Measurements from ENCODE around the gene FOXP1.

FOXP1 gene

GRCh38 chr3:71318458-71318827, 265.1 kb downstream of the FOXP1 start:
- DNase-seq: no peak

DNA sequence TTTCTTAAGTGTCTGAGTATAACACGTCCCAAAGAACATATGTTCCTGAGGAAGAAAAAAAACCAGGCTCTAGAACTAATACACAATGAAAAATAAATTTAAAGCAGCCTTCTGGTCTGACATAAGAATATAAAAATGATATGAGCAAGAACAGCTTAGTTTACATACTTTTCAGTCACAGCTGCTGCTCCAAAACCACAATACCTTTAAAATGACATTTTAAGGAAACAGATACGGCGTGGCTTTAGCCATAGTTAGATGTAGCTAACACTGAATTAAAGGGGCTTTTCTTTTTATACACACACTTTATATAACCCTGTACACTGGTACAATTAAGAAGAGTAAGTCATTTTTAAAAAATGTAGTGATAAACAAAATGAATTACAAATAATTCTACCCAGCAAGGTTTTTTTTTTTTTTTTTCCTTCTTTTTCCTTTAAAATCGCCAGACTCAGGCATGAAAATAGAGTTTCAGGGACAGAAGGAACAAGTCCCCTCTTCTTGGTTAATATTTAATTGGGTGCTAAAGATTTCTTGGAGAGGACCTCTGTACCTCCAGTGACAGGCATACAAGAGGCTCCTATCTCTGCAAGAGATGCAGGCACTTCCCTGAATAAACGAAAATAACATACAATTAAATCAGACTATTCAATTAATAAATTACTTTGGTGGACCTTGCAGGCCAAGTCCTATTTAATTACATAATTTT, 265.6 kb downstream of the FOXP1 start:
- no peak for DNase-seq

GRCh38 chr3:71317140-71317539, 266.4 kb downstream of the FOXP1 start:
- DNase-seq: no peak

DNA sequence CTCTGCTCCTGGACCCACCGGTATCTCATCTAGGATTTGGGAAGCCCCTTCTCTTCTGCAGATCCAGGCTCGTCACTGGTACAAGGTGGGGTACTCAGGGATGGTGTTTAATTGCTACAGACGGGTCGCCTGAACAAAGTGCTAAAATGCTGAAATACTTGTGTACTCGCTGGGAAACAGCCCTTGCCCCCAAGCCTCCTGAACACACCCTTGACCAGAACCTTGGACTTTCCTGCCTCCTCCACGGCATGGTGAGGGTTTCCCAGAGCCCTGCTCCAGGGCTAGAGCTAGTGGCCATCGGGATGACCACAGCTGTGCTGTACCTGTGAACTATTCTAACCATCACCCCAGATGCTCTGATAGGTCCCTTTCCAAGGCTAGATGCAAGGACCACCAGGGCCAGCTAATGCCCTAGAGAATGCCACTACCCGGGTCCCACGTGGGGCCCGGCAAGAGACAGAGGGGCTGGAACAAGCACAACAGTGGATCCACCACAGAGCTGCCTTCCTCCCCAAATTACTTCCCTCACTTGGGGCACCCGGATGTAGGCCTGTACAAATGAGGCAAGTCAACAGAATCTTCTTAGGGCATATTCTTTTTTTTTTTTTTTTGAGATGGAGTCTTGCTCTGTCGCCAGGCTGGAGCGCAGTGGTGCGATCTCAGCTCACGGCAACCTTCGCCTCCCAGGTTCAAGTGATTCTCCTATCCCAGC, 267.3 kb downstream of the FOXP1 start:
- DNase-seq: no peak

- DNase-seq: no peak
These were observed 268.1 kb downstream of the FOXP1 start for GRCh38 chr3:71315431-71315830.

DNA sequence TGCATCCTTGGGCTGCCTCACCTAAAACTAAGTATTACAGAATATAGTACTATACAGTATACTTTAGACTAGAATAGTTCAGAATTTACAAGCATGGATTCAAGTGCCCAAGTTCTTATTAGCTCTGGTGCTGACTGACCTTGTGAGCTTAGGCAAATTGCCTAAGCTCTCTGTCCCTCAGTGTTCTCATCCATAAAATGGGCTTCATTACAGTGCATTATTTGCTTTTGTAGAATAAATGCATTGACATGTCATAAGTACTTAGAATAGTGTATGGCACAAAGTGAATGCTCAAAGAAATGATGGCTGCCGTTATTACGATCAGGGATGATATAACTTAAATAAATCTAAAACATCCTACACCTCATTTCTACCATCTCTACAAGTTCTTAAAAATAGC, 269.7 kb downstream of the FOXP1 start:
- no peak for DNase-seq

- no peak for DNase-seq
These were observed 271.1 kb downstream of the FOXP1 start for GRCh38 chr3:71312461-71312860.

DNA sequence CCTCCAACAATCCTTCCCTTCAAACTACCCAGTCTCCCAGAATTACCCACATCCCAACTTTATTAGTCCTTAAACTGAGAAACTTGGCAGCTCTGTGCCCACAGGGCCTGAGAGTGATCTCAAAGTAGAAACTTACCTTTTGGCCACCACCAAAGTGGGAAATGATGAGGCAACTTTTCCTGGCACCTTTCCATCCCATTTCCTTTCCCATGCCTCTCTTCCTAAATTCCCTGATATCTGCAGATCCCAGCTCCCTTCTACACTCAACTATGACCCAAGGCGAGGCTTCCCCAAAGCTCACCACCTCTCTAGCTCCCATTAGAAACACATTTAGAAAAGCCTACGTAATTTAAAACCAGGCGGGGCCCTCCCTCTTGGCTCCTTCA, 271.9 kb downstream of the FOXP1 start:
- DNase-seq: no peak

DNA sequence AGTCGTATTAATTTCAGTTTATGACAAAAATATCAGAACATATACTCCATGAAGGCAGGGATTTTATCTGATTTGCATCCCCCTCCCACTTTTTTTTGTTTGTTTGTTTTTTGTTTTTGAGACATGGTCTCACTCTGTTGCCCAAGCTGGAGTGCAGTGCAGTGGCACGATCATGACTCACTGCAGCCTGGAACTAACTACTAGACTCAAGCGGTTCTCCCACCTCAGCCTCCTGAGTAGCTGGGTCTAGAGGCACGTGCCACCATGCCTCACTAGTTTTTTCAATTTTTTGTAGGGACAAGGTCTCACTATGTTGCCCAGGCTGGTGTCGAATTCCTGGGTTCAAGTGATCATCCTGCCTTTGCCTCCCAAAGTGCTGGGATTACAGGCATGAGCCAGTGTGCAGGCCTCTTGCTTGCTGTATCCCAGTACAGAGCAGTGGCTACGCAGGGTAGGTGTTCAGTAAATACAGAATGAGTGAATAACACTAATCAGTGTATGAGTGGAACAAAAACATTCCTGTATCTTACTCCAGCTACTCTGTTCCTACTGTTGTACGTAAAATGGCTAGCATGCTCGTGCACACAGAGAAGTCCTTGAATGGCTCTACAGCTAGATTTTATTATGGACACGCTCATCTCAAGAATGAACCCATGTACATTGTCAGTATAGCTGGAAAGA, 272.4 kb downstream of the FOXP1 start:
- no peak for DNase-seq

- DNase-seq: no peak
These were observed 273.1 kb downstream of the FOXP1 start for GRCh38 chr3:71310359-71310979.

GRCh38 chr3:71309886-71310285, 273.6 kb downstream of the FOXP1 start:
- no peak for DNase-seq

DNA sequence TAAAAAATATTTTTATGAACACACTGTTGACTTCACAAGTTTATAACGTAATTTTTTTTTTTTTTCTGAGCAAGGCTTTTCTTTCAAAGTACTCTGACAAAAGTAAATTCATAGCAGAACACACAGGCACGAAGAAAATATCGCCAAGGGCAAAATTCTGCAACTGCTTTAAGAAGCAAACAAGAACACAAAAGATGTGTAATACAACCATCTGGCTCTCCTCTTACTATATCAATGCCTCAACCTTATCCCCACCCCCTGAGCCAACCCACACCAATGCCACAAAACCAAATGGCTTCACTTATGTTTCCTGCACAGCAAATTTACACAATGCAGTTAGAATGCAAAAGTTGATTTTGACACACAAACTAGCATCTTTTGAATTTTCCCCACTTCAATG, 274.2 kb downstream of the FOXP1 start:
- DNase-seq: no peak

GRCh38 chr3:71308836-71309235, 274.7 kb downstream of the FOXP1 start:
- DNase-seq: no peak

GRCh38 chr3:71307991-71308697, 275.4 kb downstream of the FOXP1 start:
- no peak for DNase-seq

GRCh38 chr3:71305231-71306206, 278.0 kb downstream of the FOXP1 start:
- DNase-seq: no peak

GRCh38 chr3:71304684-71305083, 278.8 kb downstream of the FOXP1 start:
- no peak for DNase-seq

DNA sequence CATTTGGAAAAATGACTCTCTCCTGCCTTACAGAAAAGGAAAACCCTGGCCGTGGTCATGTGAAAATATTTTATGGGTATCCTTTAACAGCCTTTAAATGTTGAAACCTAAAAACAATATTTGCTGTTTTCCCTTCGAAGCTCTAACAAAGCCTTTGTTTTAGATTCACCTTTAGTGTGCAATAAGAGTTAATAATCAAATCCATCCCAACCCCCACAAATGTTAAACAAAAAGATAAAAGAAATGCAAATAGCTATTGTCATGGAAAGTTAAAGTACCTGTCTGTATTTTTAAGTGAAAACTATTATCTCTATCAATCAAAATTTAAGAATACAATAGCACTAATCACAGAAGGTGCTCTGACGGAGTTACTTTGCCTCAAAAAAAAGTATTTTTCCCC, 279.3 kb downstream of the FOXP1 start:
- no peak for DNase-seq

GRCh38 chr3:71303627-71304200, 279.8 kb downstream of the FOXP1 start:
- DNase-seq: no peak

DNA sequence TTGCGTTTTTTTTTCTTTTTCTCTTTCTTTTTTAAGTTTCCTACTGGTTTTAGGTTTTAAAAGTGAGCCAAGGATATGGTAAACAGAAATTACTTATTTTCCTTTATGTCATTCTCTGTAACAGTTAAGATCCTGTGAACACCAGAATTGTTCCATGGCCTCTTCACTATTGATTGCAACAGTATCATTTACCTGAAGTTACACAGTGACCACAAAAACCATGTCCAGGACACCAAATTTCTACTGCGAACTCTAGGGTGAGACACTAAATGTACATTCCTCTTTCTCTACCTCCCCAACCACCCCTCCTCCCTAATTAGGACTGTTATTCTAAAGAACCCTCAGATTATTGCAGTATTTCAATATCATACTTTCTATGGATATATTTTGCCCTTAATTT, 280.9 kb downstream of the FOXP1 start:
- DNase-seq: no peak

DNA sequence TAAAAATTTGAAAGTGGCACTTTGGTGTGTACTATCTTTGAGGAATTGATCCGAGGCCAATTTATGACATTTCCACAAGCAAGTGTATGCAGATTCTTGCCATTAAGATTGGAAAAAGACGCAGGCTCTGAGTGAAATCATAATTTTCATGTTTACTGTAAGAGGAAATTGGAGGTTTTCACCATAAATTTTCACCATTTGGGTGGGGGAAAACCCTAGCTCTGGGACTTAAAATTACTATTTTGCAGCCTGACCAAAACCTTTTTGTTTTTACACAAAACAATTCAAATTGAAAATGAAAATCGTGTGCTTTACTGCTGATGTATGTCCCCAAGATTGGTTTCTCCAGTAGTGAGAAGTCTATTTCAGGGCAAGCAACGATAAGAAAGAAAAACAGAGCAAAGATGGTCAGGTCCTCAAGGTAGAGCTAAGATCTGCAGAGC, 282.6 kb downstream of the FOXP1 start:
- DNase-seq: no peak

DNA sequence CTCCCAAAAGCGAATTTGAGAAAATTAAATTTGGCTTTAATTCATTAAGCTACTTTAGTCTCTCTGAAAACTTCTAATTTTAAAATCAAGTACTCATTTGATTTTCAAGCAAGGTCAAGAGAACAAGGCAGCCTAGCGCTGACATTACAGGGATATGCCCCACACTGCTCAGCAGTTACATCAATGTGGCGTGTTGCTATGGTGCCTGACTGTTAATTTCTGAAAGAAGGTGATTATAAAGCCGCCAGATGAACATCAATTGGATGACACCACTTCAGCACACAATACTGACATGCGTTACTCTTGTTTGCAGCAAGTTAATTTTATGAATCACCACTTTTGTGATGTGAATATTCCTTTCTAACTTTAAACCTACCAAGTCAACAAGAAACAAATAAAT, 284.4 kb downstream of the FOXP1 start:
- DNase-seq: no peak

Measured in cortex of kidney (tissue), 1 donor.